H1 (cell line): ENCODE measurements around the gene LRG1. TPM values are rescaled to one million over a fixed set of nuclear protein-coding genes. Genes with fewer than 3 reads are reported as not detected.
"Not testable (repeated sequence)": the region's sequence is repeated elsewhere in the genome, so short reads cannot be mapped to it uniquely, and the experiment has no call there.

Experiments
- CTCF ChIA-PET: fragments of 300-600 bp; sonication (Branson Sonifier 250); formaldehyde crosslinking; loops from one replicate; lab custom pipeline; 2021; ENCODE audit not compliant: partially characterized antibody; lab: Charles Lee
- POLR2A ChIA-PET: fragments of 300-600 bp; sonication (Branson Sonifier 250); formaldehyde crosslinking; loops from one replicate; lab custom pipeline; 2021; ENCODE audit warnings: inconsistent platforms; ENCODE audit not compliant: partially characterized antibody; lab: Charles Lee
- DNase-seq, 2 experiments: peaks; one replicate each; pipeline versions ENCODE4 v3.0.0 to v3.0.0-alpha.2; 2010 to 2022; ENCODE audit warnings: low spot score in 2 of 2, low read depth in 1 of 2, mixed read lengths in 1 of 2
- FAIRE-seq: peaks from 2 replicates; lab custom pipeline; 2011; peaks lifted over from hg19 to GRCh38; lab: Jason Lieb, UNC
- H2AFZ ChIP-seq: 2 replicates; pipeline ENCODE4 v1.8.1; 2012; ENCODE audit warnings: low read length, inconsistent platforms
- H2AK5ac ChIP-seq: 2 replicates; pipeline ENCODE4 v1.6.1; 2013; ENCODE audit warnings: low read depth, low read length
- H2BK120ac ChIP-seq: replicated peaks from 2 replicates; pipeline ENCODE3; 2013; ENCODE audit warnings: low read depth, low read length, inconsistent platforms
- H2BK12ac ChIP-seq: 2 replicates; pipeline ENCODE4 v1.6.1; 2013; ENCODE audit warnings: low read depth, low read length
- H2BK15ac ChIP-seq: 2 replicates; pipeline ENCODE4 v1.6.1; 2013; ENCODE audit warnings: low read length
- H2BK20ac ChIP-seq: 2 replicates; pipeline ENCODE4 v1.6.1; 2013; ENCODE audit warnings: low read length
- H2BK5ac ChIP-seq: 2 replicates; pipeline ENCODE4 v1.6.1; 2013; ENCODE audit warnings: low read depth, low read length
- H3K14ac ChIP-seq: 2 replicates; pipeline ENCODE4 v1.6.1; 2013; ENCODE audit warnings: inconsistent platforms; ENCODE audit not compliant: insufficient read length
- H3K18ac ChIP-seq: 2 replicates; pipeline ENCODE4 v1.6.1; 2013; ENCODE audit warnings: low read length; ENCODE audit errors: extremely low read depth
- H3K23ac ChIP-seq: 2 replicates; pipeline ENCODE4 v1.6.1; 2013; ENCODE audit warnings: inconsistent platforms; ENCODE audit not compliant: insufficient read length
- H3K23me2 ChIP-seq: 2 replicates; pipeline ENCODE4 v1.6.1; 2013; ENCODE audit warnings: low read depth, low read length
- H3K27ac ChIP-seq: 2 replicates; pipeline ENCODE4 v1.6.1; 2011; ENCODE audit warnings: low read depth, low read length, inconsistent platforms
- H3K27me3 ChIP-seq, 4 experiments: replicated peaks in 1 of 4; 1 replicate in 1 of 4; 2 replicates in 3 of 4; pipeline versions ENCODE4 v1.6.1 to v1.8.1; 2011 to 2013; ENCODE audit warnings: low read length in 3 of 4, mild to moderate bottlenecking in 3 of 4, inconsistent platforms in 2 of 4, mixed read lengths in 2 of 4, moderate library complexity in 1 of 4; ENCODE audit not compliant: control insufficient read depth in 3 of 4, insufficient read depth in 3 of 4; ENCODE audit errors: extremely low read depth in 1 of 4
- H3K36me3 ChIP-seq, 4 experiments: 2 replicates each; pipeline versions ENCODE4 v1.6.1 to v1.8.1; 2011 to 2013; ENCODE audit warnings: mild to moderate bottlenecking in 4 of 4, low read length in 3 of 4, moderate library complexity in 2 of 4, control low read depth in 1 of 4, inconsistent platforms in 1 of 4; ENCODE audit not compliant: insufficient read depth in 4 of 4, control insufficient read depth in 2 of 4
- H3K4ac ChIP-seq: replicated peaks from 2 replicates; pipeline ENCODE3; 2013; ENCODE audit warnings: low read length, low read depth, mixed read lengths, inconsistent platforms; ENCODE audit not compliant: insufficient read length
- H3K4me1 ChIP-seq, 4 experiments: replicated peaks in 1 of 4; 1 replicate in 1 of 4; 2 replicates in 3 of 4; pipeline versions ENCODE4 v1.6.1 to v1.8.1; 2011 to 2013; ENCODE audit warnings: low read length in 3 of 4, inconsistent platforms in 2 of 4, mixed read lengths in 1 of 4; ENCODE audit not compliant: insufficient read depth in 4 of 4, control insufficient read depth in 3 of 4
- H3K4me2 ChIP-seq, 2 experiments: 2 replicates each; pipeline versions ENCODE4 v1.6.1 to v1.8.1; 2011 to 2013; ENCODE audit warnings: low read depth in 2 of 2, low read length in 2 of 2, control low read depth in 1 of 2, inconsistent platforms in 1 of 2, mild to moderate bottlenecking in 1 of 2; ENCODE audit not compliant: insufficient read depth in 1 of 2
- H3K4me3 ChIP-seq, 4 experiments: fragments of 200-600, 300-600 bp in 1 of 4; sonication (generic), shearing (Covaris generic), sonication (Bioruptor Twin) in 1 of 4; 2 replicates each; pipeline versions ENCODE4 v1.5.1 to v1.8.1; 2011 to 2016; ENCODE audit warnings: low read length in 4 of 4, low read depth in 3 of 4, control low read depth in 2 of 4, inconsistent platforms in 2 of 4, mild to moderate bottlenecking in 2 of 4, mixed read lengths in 1 of 4, moderate library complexity in 1 of 4; ENCODE audit not compliant: insufficient read depth in 2 of 4; ENCODE audit errors: extremely low read depth in 1 of 4
- H3K56ac ChIP-seq: replicated peaks from 2 replicates; pipeline ENCODE3; 2013; ENCODE audit warnings: low read depth, mild to moderate bottlenecking, mixed read lengths, low read length, inconsistent platforms; ENCODE audit not compliant: insufficient read length
- H3K79me1 ChIP-seq: 2 replicates; pipeline ENCODE4 v1.6.1; 2013; ENCODE audit warnings: low read depth, low read length, control low read depth
- H3K79me2 ChIP-seq, 2 experiments: 2 replicates each; pipeline versions ENCODE4 v1.6.1 to v1.8.1; 2012 to 2013; ENCODE audit warnings: low read length in 2 of 2, mild to moderate bottlenecking in 2 of 2, inconsistent platforms in 1 of 2; ENCODE audit not compliant: insufficient read depth in 2 of 2, control insufficient read depth in 1 of 2
- H3K9ac ChIP-seq, 4 experiments: replicated peaks in 1 of 4; 1 replicate in 1 of 4; 2 replicates in 3 of 4; pipeline versions ENCODE4 v1.6.1 to v1.8.1; 2011 to 2013; ENCODE audit warnings: low read depth in 3 of 4, low read length in 3 of 4, control low read depth in 2 of 4, mild to moderate bottlenecking in 2 of 4, moderate library complexity in 2 of 4, inconsistent platforms in 1 of 4; ENCODE audit errors: extremely low read depth in 1 of 4
- H3K9me3 ChIP-seq, 2 experiments: 2 replicates each; pipeline versions ENCODE4 v1.6.1 to v1.8.1; 2012 to 2013; ENCODE audit warnings: mild to moderate bottlenecking in 2 of 2, moderate library complexity in 2 of 2, control low read depth in 1 of 2, inconsistent platforms in 1 of 2, low read depth in 1 of 2, low read length in 1 of 2, mixed read lengths in 1 of 2; ENCODE audit not compliant: insufficient read depth in 2 of 2
- H4K20me1 ChIP-seq, 2 experiments: replicated peaks in 1 of 2; 2 replicates each; pipeline versions ENCODE3 to v1.8.1; 2011 to 2013; ENCODE audit warnings: inconsistent platforms in 2 of 2, low read length in 2 of 2, mild to moderate bottlenecking in 1 of 2; ENCODE audit not compliant: insufficient read depth in 2 of 2, control insufficient read depth in 1 of 2
- H4K5ac ChIP-seq: 2 replicates; pipeline ENCODE4 v1.6.1; 2013; ENCODE audit warnings: low read length, low read depth, mixed read lengths, inconsistent platforms; ENCODE audit not compliant: insufficient read length
- H4K8ac ChIP-seq: 2 replicates; pipeline ENCODE4 v1.8.0; 2013; ENCODE audit warnings: mild to moderate bottlenecking, moderate library complexity, low read length, inconsistent platforms; ENCODE audit not compliant: insufficient read depth; ENCODE audit errors: extremely low read depth
- H4K91ac ChIP-seq: replicated peaks from 2 replicates; pipeline ENCODE3; 2013; ENCODE audit warnings: low read length, mixed read lengths, inconsistent platforms; ENCODE audit not compliant: insufficient read length
- WGBS, 2 experiments: shearing (Covaris generic) in 1 of 2; methylation state at CpG; one replicate each; pipeline versions ENCODE4 v1.1.6 to v1.1.7; 2013 to 2015; ENCODE audit warnings: low lambda C conversion rate in 2 of 2, mixed read lengths in 2 of 2, inconsistent platforms in 1 of 2, low coverage in 1 of 2, missing lambda C conversion rate in 1 of 2; ENCODE audit not compliant: insufficient replicate concordance in 2 of 2, insufficient coverage in 1 of 2, insufficient read length in 1 of 2; ENCODE audit errors: extremely low coverage in 1 of 2, missing lambda C conversion rate in 1 of 2; 5-methylcytosine and 5-hydroxymethylcytosine counted together
- polyA plus RNA-seq, 7 experiments: library from polyadenylated mRNA; depleted of rRNA in 3 of 7; stranded (reverse) in 5 of 7; unstranded in 2 of 7; fragments of >200 nt in 5 of 7; fragments of 200-250 nt in 2 of 7; gene quantifications; 1 replicate in 5 of 7; 2 replicates in 1 of 7; 4 replicates in 1 of 7; pipeline versions ENCODE4 v1.2.1 to v1.2.3, GENCODE V29; 2011 to 2013; ENCODE audit warnings: missing spikeins in 2 of 7, mixed read lengths in 2 of 7
- total RNA-seq: library from RNA; stranded (reverse); fragmentation: NEBNext Ultra II Directional; extraction: Animal tissue kit (Norgen Biotek cat#: 25700); gene quantifications from 2 replicates; pipeline ENCODE4 v1.2.1, GENCODE V29; 2021

The LRG1 gene
- total and polyA plus RNA-seq, 2 of the 8 experiments (the other 6 are each of a cell fraction or from before 2014, with no cell fraction given): 0.48 to 0.79 TPM

DNA sequence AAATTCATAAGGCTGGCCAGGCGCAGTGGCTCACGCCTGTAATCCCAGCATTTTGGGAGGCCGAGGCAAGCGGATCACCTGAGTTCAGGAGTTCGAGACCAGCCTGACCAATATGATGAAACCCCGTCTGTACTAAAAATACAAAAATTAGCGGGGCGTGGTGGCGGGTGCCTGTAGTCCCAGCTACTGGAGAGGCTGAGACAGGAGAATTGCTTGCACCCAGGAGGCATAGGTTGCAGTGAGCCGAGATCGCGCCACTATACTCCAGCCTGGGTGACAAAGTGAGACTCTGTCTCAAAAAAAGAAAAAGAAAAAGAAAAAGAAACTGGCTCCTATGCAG is 1.9 kb upstream of the LRG1 start:
- H2BK20ac ChIP-seq, H3K14ac ChIP-seq, H3K18ac ChIP-seq, H3K36me3 ChIP-seq, H2AFZ ChIP-seq, H3K56ac ChIP-seq, H3K79me2 ChIP-seq, H3K27me3 ChIP-seq, H4K91ac ChIP-seq, H2BK120ac ChIP-seq, H3K9me3 ChIP-seq, H3K4ac ChIP-seq, H3K4me3 ChIP-seq, H3K4me1 ChIP-seq, H3K27ac ChIP-seq, H2BK15ac ChIP-seq, H2BK5ac ChIP-seq, H3K79me1 ChIP-seq, H3K23me2 ChIP-seq, H4K5ac ChIP-seq, H4K8ac ChIP-seq, FAIRE-seq, H3K4me2 ChIP-seq, H2AK5ac ChIP-seq, H3K23ac ChIP-seq, H2BK12ac ChIP-seq, DNase-seq, H3K9ac ChIP-seq, H4K20me1 ChIP-seq: not testable (repeated sequence)
- 97% methylated on average over 11 of the region's 12 CpGs; no CpG with 5 or more reads in 1 of the 2 experiments for WGBS, 2 experiments
- ChIA-PET CTCF (interaction anchor here (0.7 to 11.6 kb wide), 7 partner anchors 8 to 107 kb away, joined by 3 to 174 read pairs (median 4); no protein-coding TSS in a partner anchor), POLR2A (interaction anchor here (0.5 kb wide), 1 partner anchor 104 kb away, joined by 3 read pairs; no protein-coding TSS in a partner anchor)
